Activated T-helper 1 cell treated with anti-CD3 and anti-CD28 coated beads, Interleukin-2, amount 50 U/mL, for 16 hours (primary cell): ENCODE data around the gene CORO2B.

Experiments used
- DNase-seq, 2 donors: peaks; one replicate each; pipeline ENCODE4 v3.0.0-alpha.2; 2020; ENCODE audit warnings: low read depth in 1 of 2, low spot score in 1 of 2

The CORO2B gene

DNA sequence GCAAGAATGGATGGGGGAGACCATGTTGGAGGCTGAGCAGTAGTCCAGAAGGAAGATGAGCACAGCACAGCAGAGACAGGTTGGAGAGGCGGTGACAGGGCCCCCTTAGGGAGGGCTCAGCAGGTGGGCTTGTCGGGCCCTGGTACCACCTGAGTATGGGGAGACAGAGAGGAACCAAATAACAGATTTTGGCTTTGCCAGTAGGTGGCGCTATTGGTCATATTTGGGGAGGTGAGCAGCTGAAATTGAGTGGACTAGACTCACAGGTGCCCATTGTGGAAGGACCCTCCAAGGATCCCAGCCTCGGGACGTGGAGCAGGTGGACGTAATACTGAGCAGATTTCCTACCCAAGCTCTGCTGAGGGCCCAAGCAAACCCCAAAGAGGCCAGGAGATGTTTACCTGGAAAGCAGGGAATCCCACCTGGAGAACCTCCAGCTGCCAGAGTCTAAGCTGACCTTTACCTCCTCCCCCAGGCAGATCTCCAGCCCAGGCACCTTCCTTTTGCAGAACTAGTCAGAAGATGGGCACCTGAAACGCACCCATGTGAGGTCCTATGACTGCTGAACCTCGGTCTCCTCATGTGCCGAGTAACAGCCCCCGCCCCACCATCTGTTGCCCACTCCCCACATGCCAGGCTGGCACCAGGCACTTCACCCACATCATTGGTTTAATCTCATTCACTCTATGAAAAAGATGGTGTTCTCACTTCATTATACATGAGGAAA, 24.6 kb upstream of the CORO2B start:
- DNase-seq = peak in 1 of 2 donors; percentile 27

- no peak for DNase-seq
Observed at GRCh38 chr15:68554721-68555678, 23.8 kb upstream of the CORO2B start.

DNA sequence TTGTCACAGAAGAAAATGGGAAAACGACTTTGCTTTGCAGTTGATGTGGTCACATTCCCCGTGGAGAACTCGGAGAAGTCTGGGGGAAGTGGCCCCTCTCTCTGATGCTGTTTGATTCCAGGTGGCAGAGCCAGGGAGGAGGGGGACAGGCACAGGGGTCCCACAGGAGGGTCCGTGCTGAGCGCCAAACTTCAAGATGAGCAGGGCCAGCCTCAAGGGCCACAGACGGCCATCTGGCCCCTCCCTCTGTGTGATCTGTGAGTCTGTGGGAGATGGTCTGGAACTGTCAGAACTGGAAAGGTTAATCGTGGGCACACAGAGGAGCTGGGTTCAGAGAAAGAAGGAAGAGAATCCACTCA, 23.1 kb upstream of the CORO2B start:
- no peak for DNase-seq

DNA sequence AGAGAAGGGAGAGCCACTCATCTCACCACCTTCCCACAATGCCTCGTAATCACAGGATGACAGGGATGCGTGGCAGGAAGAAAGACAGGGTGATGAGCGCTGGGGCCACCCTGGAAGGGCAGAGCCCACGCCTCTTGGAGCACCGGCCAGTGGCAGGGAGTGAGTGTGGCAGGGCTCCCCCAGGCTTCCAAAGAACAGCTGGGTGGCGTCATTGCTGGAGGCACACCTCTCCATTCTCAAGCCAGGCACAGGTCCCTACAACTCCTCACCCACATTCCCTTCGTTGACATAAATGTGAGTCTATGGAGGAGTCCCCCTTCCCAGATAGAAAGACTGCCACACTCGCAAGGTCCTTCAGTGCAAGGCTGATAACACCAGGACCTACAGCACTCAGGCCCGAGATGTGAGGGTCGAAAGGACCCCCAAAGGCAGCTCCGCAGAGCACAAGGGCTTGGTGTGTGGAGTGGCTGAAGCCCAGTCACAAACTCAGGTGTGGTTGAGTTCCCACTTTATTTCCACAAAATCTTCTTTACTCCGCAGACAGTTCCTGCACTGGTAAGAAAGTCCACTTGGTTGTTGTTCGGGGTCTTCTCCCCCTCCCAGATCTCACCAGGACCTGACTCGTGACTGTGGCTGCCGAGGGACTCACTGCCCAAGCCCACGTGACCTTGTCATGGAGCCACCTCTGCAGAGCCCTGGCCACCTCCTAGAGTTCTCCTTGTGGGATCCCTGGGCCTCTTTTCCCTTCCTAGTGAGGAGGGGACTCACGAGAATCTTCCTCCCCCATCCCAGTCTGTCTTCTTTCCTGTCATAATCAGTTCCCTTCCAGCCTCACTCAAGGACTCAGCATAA, 22.4 kb upstream of the CORO2B start:
- DNase-seq = no peak

DNA sequence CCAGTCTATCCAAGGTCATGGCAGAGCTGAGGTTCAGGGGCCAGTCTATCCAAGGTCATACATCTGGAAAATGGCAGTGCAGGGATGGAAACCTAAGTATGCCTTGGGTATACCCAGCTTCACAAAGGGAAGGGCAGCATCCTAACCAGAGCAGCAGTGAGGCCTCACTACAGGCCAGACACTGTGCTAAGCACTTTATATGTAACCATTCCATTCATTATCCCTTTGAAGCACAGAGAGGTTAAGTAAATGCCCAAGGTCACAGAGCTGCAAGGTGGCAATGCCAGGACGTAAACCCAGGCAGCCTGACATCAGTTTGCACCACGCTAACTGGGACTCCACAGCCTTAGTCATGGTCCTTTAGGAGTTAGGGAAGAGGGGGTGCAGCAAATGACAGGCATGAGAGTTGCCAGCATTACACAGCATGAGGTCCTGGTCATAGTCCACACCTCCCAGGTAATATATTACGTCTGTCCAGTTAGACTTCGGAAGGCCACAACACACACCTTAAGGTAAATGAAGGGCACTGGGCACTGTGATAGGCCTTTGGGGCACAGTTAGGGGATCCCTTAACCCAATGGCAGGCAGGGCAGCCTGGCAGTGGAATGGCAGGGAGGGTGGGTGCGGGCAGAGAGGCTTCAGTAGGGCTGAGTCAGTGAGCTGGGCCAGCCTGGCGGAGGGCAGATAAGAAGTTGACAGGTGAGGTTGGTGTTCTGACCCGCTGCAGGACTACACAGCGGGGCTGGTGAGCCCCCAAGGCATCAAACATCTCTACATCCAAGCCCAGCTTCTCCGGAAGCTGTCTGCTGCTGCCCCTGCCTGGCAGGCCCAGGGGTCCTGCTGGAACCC, 21.1 kb upstream of the CORO2B start:
- DNase-seq = no peak

GRCh38 chr15:68558318-68559305, 20.2 kb upstream of the CORO2B start:
- no peak for DNase-seq

DNA sequence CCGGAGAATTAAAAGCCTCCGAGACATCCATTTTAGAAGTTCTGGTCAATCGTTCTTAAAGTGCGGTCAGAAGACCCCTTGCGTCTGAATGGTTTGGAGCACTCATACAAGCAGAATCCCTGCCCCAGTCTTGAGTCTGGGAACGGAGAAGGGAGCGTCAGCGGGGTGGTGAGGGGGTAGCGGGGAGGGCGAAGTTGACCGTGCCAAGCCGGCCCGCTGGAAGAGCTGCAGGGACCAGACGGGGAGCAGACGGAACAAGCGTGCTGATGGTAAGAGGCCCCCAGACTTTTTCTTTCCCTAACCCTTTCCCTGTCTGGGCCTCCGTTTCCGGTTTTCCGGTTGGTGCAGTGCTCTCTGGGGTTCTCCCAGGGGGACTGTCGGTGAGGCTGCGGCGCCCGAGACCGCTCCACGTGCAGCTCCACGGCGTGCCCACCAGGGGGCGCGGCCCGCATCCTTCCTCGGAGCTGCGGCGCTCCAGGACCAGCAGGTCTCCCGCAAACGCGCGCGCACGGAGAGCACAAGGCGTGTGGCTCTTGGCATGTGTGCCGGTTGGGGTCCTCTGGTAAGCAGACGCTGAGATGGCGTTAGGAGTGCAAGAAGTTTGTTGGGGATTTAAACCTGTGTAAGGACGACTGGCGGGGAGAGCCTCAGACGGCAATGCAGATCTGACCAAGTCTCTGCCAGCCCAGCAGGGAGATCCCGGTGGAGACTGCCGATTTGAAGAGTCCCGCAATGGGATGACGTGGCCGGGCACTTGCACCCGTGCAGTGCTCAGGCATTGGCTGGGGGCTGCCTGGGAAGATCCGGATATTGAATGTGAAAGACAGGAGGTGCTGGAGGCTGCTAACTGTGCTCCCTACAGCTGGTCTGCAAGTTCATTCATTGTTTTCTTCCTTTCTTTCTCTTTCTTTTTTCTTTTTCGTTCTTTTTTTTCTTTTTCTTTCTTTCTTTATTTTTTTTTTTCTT, 19.2 kb upstream of the CORO2B start:
- DNase-seq = peak; percentile 51 to 58

- DNase-seq = no peak
Observed at GRCh38 chr15:68560501-68561113, 18.2 kb upstream of the CORO2B start.

- no peak for DNase-seq
Observed at GRCh38 chr15:68561171-68561900, 17.5 kb upstream of the CORO2B start.

DNA sequence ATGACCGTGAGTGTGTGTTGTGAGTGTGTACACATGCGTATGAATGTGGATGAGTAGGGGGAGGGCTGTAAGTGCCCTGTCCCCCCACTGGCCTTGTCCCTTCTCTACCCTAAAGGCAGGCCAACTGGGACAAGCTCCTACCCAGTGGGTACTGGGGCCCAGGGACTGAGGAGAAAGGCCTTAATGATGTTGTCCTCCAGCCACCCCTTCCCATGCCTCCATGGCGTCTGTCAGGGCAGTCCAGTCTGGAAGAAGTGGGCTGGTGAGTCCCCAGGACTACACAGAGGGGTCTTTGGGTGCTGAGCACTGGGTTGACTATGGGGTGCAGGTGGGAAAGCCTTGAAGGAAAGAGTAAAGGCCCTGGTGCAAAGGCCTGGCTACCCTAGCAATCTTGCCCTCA, 16.9 kb upstream of the CORO2B start:
- DNase-seq = no peak

- no peak for DNase-seq
Observed at GRCh38 chr15:68564173-68564572, 14.6 kb upstream of the CORO2B start.

- DNase-seq = no peak
Observed at GRCh38 chr15:68565234-68565633, 13.6 kb upstream of the CORO2B start.

DNA sequence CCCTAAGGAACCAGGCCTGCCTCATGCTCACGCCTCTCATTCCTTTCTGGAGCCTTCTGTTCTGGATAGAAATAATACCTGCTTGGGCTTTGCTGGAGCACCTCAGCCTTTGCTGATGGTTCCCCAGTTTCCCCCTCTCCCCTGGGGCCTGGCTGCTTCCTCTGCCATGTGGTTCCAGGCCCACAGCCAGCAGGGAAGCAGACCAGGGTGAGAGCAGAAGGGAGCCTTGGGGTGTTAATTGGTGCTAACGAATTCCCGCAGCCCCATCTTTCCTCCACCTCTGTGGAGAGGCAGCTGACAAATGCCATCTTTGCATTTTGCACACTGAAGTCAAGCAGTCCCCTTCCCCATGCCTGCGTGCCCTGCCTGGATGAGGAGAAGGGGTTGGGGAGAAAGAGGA, 13.1 kb upstream of the CORO2B start:
- no peak for DNase-seq

GRCh38 chr15:68566377-68566954, 12.3 kb upstream of the CORO2B start:
- no peak for DNase-seq

GRCh38 chr15:68567345-68567744, 11.4 kb upstream of the CORO2B start:
- no peak for DNase-seq

DNA sequence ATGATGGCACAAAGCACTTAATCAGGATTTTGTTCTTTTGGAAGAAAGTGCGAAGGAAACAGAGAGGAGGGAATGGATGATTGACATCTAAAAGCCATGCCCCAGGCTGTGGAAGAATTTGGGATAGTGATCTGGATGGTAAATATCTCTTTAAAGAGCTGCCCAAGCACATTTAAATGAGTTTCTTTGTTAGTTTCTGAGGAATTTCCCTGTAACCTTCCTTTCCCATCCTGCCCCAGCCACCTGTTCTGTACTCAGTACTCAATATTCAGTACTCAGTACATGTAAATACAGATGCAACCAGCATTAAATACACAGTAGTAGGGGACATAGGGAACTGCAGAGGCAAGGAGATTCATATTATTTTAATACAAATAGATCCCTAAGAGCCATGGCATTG, 7.8 kb upstream of the CORO2B start:
- DNase-seq = no peak

DNA sequence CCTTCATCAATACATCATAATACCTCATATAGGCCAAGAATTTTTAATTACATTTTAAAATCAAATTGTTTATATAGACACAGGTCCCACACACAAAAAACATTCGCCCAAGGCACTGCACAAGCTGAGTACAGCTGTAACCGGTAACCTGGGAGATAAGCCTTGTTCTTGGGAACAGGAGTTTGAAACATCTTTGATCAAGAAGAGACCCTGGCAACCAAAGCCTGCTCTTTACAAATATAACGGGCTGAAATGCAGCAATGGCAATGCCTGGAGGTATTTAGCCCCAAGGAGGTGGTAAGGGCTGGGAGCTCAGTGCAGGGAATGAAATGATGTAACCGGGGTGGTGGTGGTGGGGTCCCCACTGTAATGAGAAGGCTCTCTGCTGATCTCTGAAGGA, 7.2 kb upstream of the CORO2B start:
- no peak for DNase-seq
